GM15510 (cell line): Measurements from ENCODE around the gene LYZL2.

ENCODE experiments used
- POLR2A ChIP-seq: IDR thresholded peaks from 3 replicates; pipeline ENCODE4 v1.6.1; 2011; ENCODE audit warnings: borderline replicate concordance; ENCODE audit not compliant: insufficient read length; ENCODE audit errors: extremely low read depth

LYZL2 gene

DNA sequence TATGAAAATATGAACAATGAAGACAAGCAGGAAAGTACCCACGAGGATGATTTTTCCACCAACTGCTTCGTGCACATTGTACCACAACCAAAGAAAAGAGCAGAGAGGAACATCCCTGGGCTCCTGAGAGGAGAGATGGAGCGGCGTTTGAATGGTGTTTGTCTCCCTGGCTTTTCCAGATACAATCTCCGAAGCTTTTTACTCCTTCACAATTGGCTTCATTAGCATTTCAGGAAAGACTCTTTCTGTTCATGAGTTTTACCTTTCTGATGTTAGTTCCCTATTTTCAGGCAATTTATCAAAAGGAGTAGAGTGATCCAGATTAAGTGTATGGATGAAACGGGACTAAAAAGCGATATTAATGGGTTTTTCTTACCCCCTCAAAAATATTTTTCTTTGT is 49.3 kb downstream of the LYZL2 start:
- TF ChIP-seq POLR2A, result no peak

DNA sequence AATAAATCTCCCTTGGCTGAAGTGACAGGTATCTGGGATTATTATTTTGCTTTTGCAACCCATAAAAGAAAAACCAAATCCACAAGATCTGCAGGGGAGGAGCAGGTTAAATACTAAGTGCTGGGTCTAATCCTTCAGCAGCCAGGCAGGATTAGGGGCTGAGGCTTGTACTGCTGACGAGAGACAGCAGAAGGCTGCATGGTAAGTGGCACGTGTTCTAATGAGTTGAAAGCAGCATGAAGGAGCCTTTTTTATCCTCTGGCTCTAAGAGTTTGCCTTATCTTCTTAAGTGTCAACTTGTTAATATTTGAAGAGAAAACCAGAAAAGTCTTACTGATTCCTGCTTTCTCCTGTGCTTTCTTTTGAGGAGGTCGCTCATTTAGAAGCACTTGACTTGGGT is 50.0 kb downstream of the LYZL2 start:
- TF ChIP-seq POLR2A, result no peak

DNA sequence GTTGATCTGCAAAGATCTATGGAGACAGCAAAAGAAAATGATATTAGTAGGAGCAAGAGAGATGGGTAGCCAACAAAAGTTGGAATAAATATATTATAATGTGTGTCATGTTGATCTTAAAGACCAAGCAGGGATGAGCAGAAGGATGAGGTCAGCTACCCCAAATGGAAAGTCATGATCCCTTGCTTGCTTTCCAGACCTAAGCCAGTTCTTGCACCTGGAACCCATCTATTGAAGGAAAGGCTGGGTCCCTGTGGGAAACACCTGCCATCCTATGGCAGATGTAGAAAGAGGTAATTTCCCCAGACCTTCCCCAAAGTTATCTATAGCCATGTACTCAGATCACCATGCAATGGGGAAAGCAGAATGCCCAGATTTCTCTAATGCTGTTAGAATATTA is 52.5 kb downstream of the LYZL2 start:
- no peak for TF ChIP-seq POLR2A

DNA sequence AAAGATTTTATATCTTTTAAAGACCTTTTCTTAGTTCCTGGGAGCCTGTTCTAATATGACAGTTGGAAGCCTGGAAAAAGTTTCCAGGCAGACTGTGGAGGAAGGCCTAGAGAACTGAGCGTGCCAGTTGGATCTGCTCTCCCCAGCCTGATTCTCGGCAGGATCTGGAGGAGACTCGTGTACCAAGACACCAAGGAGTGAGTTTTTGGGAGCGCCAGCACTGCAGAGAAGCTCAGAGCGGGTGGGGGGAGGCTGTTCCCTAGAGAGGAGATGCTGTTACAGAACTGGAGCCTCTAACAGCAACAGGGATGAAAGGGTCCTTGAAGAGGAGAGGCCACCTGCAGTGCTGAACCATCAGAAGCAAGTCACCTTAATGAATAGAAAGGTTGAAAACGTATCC is 52.9 kb downstream of the LYZL2 start:
- TF ChIP-seq POLR2A, result no peak

DNA sequence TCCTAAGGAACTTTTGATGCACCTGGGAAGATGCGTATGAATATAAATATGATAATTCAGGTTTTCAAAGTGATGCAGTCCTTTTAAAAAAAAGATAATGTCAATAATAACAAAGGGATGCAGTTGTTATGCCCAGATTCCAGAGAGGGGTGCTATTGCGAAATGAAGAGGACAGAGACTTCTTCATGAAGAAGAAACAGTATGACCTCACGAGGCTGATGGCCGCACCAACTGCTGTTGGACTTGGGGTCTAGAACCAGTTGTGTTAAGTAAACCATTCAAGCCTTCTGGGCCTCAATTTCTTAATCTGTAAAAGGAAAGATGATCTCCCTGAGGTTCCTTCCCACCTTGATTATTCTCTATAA is 55.1 kb downstream of the LYZL2 start:
- no peak for TF ChIP-seq POLR2A

DNA sequence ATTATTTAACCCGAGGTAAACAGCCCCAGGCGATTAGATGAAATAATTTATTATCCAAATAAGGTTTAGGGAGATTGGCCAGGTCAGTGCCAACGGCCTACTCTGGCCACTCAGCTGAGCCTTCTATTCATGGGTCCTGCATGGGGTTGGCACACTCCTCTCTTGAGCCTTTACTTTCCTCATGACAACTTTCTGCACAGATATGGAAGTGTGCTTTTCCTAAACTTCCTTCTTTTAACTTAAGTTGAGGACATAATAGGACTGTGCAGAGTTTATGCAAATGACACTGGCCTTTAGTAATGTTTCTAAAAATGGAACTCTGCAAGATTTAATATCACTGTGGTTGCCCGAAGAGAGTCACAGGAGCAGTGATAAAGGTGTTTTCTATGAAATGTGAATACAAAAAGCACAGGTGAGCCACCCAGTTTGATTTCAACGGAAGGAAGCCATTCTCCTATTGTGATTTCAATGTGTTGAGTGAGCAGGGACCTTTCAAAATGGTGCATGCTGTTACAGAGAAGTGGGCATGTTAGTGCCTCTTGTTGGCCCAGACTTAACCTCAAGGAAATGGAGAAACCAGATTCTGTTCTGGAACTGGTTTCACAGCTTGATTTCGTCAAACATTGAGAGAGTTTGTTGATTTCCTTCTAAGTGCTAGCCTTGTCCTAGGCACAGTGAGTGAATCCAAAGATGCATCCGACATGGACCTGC is 55.7 kb downstream of the LYZL2 start:
- TF ChIP-seq POLR2A, result no peak

DNA sequence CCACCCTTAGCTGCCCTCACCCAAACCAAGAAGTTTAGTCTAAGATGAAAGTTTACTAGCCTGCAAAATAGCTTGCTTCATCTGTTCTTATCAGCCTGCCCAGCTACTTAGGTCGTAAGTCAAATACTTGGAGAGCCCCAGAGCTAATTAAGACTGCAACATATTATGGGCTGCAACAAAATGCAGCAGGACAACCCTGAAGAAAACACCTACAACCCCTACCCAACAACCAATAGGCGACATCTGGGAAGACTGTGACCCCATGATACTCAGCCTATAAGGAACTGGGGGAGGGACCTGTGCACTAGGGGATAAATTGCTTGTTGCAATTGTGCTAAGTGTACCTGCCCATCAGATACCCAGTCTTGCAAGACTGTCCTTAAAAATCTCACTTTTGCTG is 64.1 kb downstream of the LYZL2 start:
- no peak for TF ChIP-seq POLR2A

DNA sequence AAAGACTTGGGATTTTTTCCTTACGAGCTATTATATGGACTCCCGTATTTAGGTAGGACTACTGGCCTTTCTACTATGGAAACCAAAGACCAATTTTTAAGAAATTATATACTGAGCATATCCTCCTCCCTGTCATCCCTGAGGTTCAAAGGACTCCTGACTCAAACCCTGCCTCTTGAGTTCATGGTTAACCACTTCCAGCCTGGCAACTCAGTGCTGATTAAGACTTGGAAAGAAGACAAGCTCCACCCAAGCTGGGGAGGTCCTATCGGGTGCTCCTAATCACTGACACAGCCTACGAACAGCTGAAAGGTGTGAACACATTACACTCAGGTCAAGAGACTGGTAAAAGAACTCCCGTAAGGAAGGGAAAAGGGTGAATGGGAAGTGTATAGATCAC is 66.8 kb downstream of the LYZL2 start:
- TF ChIP-seq POLR2A, result no peak
